Endothelial cell of umbilical vein (primary cell): ENCODE measurements around the gene TTC33. TPM values are rescaled to one million over a fixed set of nuclear protein-coding genes. Genes with fewer than 3 reads are reported as not detected.
A peak's percentile ranks its signal among the peaks of the same experiment; 100 is the strongest.

Source experiments
- BruUV-seq: library from RNA; stranded (reverse); fragments of 400-500 nt; replicated peaks from 2 replicates; lab custom pipeline; 2021; lab: Mats Ljungman, UMichigan
- CTCF ChIA-PET: fragments of 300-600, 350-600 bp; sonication (Branson Sonifier 250); formaldehyde crosslinking; loops from one replicate; lab custom pipeline; 2021; ENCODE audit warnings: antibody characterized with exemption, inconsistent platforms; lab: Charles Lee
- POLR2A ChIA-PET: fragments of 300-600, 350-600 bp; sonication (Branson Sonifier 250); formaldehyde crosslinking; loops from one replicate; lab custom pipeline; 2021; ENCODE audit warnings: antibody characterized with exemption, inconsistent platforms; lab: Charles Lee
- DNase-seq: peaks from one replicate; pipeline ENCODE4 v3.0.0-alpha.2; 2011; ENCODE audit warnings: low read depth, low spot score
- FAIRE-seq: peaks from 2 replicates; lab custom pipeline; 2011; peaks lifted over from hg19 to GRCh38; lab: Jason Lieb, UNC
- H2AFZ ChIP-seq: 2 replicates; pipeline ENCODE4 v1.6.0; 2012; ENCODE audit warnings: low read depth, low read length, control low read depth, inconsistent platforms
- H3K27ac ChIP-seq: 2 replicates; pipeline ENCODE4 v1.5.1; 2011; ENCODE audit warnings: low read depth, mild to moderate bottlenecking, control low read depth, low read length, moderate library complexity; ENCODE audit not compliant: insufficient read depth
- H3K27me3 ChIP-seq, 2 experiments: 2 replicates each; pipeline versions ENCODE4 v1.6.0 to v1.6.1; 2011; ENCODE audit warnings: low read length in 2 of 2, mixed read lengths in 1 of 2; ENCODE audit not compliant: control insufficient read depth in 2 of 2, insufficient read depth in 2 of 2
- H3K36me3 ChIP-seq, 2 experiments: 2 replicates in 1 of 2; 3 replicates in 1 of 2; pipeline ENCODE4 v1.5.1; 2011; ENCODE audit warnings: low read length in 2 of 2, mild to moderate bottlenecking in 1 of 2, moderate library complexity in 1 of 2; ENCODE audit not compliant: control insufficient read depth in 2 of 2, insufficient read depth in 2 of 2; ENCODE audit errors: extremely low read depth in 1 of 2
- H3K4me1 ChIP-seq: 3 replicates; pipeline ENCODE4 v1.5.1; 2011; ENCODE audit warnings: mild to moderate bottlenecking, low read length; ENCODE audit not compliant: control insufficient read depth, insufficient read depth; ENCODE audit errors: extremely low read depth
- H3K4me2 ChIP-seq: 2 replicates; pipeline ENCODE4 v1.6.1; 2011; ENCODE audit warnings: low read length, control low read depth, mixed read lengths; ENCODE audit not compliant: insufficient read depth
- H3K4me3 ChIP-seq, 3 experiments: fragments of 200-600 bp in 1 of 3; sonication (generic), shearing (Covaris generic) in 1 of 3; replicated peaks in 1 of 3; 2 replicates each; pipeline ENCODE4 v1.5.1; 2011 to 2016; ENCODE audit warnings: control low read depth in 3 of 3, low read length in 3 of 3, mild to moderate bottlenecking in 2 of 3, inconsistent platforms in 1 of 3, low read depth in 1 of 3, moderate library complexity in 1 of 3; ENCODE audit not compliant: insufficient read depth in 1 of 3
- H3K79me2 ChIP-seq: 2 replicates; pipeline ENCODE4 v1.6.0; 2012; ENCODE audit warnings: low read length, inconsistent platforms; ENCODE audit not compliant: control insufficient read depth, insufficient read depth
- H3K9ac ChIP-seq: replicated peaks from 2 replicates; pipeline ENCODE3; 2011; ENCODE audit warnings: low read length, control low read depth; ENCODE audit not compliant: insufficient read depth; ENCODE audit errors: extremely low read depth
- H3K9me1 ChIP-seq: replicated peaks from 3 replicates; pipeline ENCODE4 v1.6.0; 2011; ENCODE audit warnings: mild to moderate bottlenecking, low read length; ENCODE audit not compliant: control insufficient read depth, insufficient read depth; ENCODE audit errors: extremely low read depth
- H3K9me3 ChIP-seq: replicated peaks from 2 replicates; pipeline ENCODE4 v1.5.1; 2012; ENCODE audit warnings: low read length, inconsistent platforms; ENCODE audit not compliant: control insufficient read depth, insufficient read depth
- H4K20me1 ChIP-seq: replicated peaks from 2 replicates; pipeline ENCODE3; 2011; ENCODE audit warnings: mild to moderate bottlenecking, low read length; ENCODE audit not compliant: control insufficient read depth, insufficient read depth; ENCODE audit errors: extremely low read depth
- CTCF ChIP-seq, 2 donors: IDR thresholded peaks; 1 replicate in 1 of 2; 2 replicates in 1 of 2; pipeline ENCODE4 v1.5.1; 2011; ENCODE audit warnings: low read length in 2 of 2, mild to moderate bottlenecking in 2 of 2, moderate library complexity in 2 of 2, control low read depth in 1 of 2, inconsistent platforms in 1 of 2, low read depth in 1 of 2; ENCODE audit not compliant: insufficient read depth in 1 of 2; ENCODE audit errors: extremely low read depth in 1 of 2
- EZH2 ChIP-seq: IDR thresholded peaks from 2 replicates; pipeline ENCODE4 v1.6.1; 2012; ENCODE audit warnings: borderline replicate concordance, low read depth, mild to moderate bottlenecking, moderate library complexity, low read length, inconsistent platforms; ENCODE audit not compliant: severe bottlenecking
- FOS ChIP-seq: IDR thresholded peaks from 2 replicates; pipeline ENCODE4 v1.6.1; 2011; ENCODE audit warnings: mild to moderate bottlenecking, low read length, moderate library complexity, borderline replicate concordance; ENCODE audit not compliant: insufficient read depth
- JUN ChIP-seq: IDR thresholded peaks from 2 replicates; pipeline ENCODE4 v1.6.1; 2011; ENCODE audit warnings: borderline replicate concordance, low read depth; ENCODE audit not compliant: insufficient read length, insufficient read depth
- MAX ChIP-seq: IDR thresholded peaks from 2 replicates; pipeline ENCODE4 v1.6.1; 2011; ENCODE audit not compliant: insufficient read depth, insufficient read length
- MYC ChIP-seq: IDR thresholded peaks from one replicate; pipeline ENCODE4 v1.6.1; 2011; ENCODE audit warnings: mild to moderate bottlenecking, low read depth, low read length
- POLR2A ChIP-seq: IDR thresholded peaks from 2 replicates; pipeline ENCODE4 v1.6.1; 2012; ENCODE audit warnings: low read depth, mild to moderate bottlenecking, control low read depth, low read length
- POLR2AphosphoS5 ChIP-seq: IDR thresholded peaks from 2 replicates; pipeline ENCODE4 v1.6.1; 2012; ENCODE audit warnings: low read depth, mild to moderate bottlenecking, control low read depth, low read length, moderate library complexity; ENCODE audit not compliant: insufficient read depth
- dilution Hi-C: fragments of 300-500 bp; cut with MboI; formaldehyde crosslinking; loops from one replicate; pipeline ENCODE4 v1.15.0; 2019; ENCODE audit warnings: low sequenced_read_pairs; ENCODE audit not compliant: extremely low pct_ligation_motif_present
- intact Hi-C: fragments of 100-400 bp; cut with micrococcal nuclease; formaldehyde crosslinking; loops from one replicate; pipeline ENCODE4 v1.10.0; 2022
- polyA plus RNA-seq, 4 experiments: library from polyadenylated mRNA; depleted of rRNA in 3 of 4; stranded (reverse) in 3 of 4; unstranded in 1 of 4; fragments of >200 nt; gene quantifications; 2 replicates each; pipeline versions ENCODE4 v1.2.1 to v1.2.3, GENCODE V29; 2011 to 2012; ENCODE audit warnings: missing spikeins in 1 of 4
- total RNA-seq: library from RNA; stranded (reverse); gene quantifications from 2 replicates; pipeline ENCODE4 v1.2.3, GENCODE V29; 2021

TTC33 gene
- total and polyA plus RNA-seq, 2 donors (not counting 3 experiments of a cell fraction or from before 2014, with no cell fraction given), result 2.2 to 11.7 TPM

- Histone ChIP-seq H2AFZ (no peak overlapping the region), H3K9me3 (no peaks in the 10 kb centered on the region), H3K27me3 (no peaks in the 10 kb centered on the region), H3K36me3 (no peaks in the 10 kb centered on the region), H3K9me1 (no peaks in the 10 kb centered on the region), H4K20me1 (no peaks in the 10 kb centered on the region), H3K4me3 (no peak overlapping the region), H3K27ac (no peak overlapping the region), H3K79me2 (no peaks in the 10 kb centered on the region), H3K4me2 (no peak overlapping the region), H3K9ac (no peak overlapping the region), H3K4me1 (peaks cover 25% of the 10 kb centered on the region)
- intact Hi-C loops, result loop anchor here (5.0 to 10.0 kb wide), 2 partner anchors 505 to 602 kb away; no protein-coding TSS in a partner anchor
- no peak for FAIRE-seq
- DNase-seq, result no peak
- POLR2A ChIA-PET, result interaction anchor here (0.7 kb wide), 1 partner anchor 198 kb away, joined by 4 read pairs; no protein-coding TSS in a partner anchor
- BruUV-seq, result no TSS peak
- TF ChIP-seq JUN, result no peak
- peak; percentile 3 for TF ChIP-seq FOS
- dilution Hi-C loops, result no loop called here
- CTCF ChIA-PET, result interaction anchor here (1.2 kb wide), 1 partner anchor 64 kb away, joined by 3 read pairs; no protein-coding TSS in a partner anchor
Measured at GRCh38 chr5:40549616-40550015, 206.1 kb downstream of the TTC33 start.

- BruUV-seq, result no TSS peak
- Histone ChIP-seq H3K9ac (no peak overlapping the region), H3K9me3 (no peaks in the 10 kb centered on the region), H3K4me3 (no peak overlapping the region), H3K9me1 (no peaks in the 10 kb centered on the region), H3K4me1 (peaks cover 19% of the 10 kb centered on the region), H3K27ac (no peak overlapping the region), H3K27me3 (no peaks in the 10 kb centered on the region), H3K36me3 (no peaks in the 10 kb centered on the region), H2AFZ (no peak overlapping the region), H3K4me2 (no peak overlapping the region), H4K20me1 (no peaks in the 10 kb centered on the region), H3K79me2 (no peaks in the 10 kb centered on the region)
- ChIA-PET CTCF (no interaction called here), POLR2A (no interaction called here)
- dilution Hi-C loops, result no loop called here
- TF ChIP-seq MAX, result no peak
- TF ChIP-seq MYC, result no peak
- no peak for TF ChIP-seq CTCF (IDR thresholded peaks at IDR 0.05; ENCODE audit: extremely low read depth in 1 of 2, insufficient read depth in 1 of 2, low read depth in 1 of 2, low read length in 2 of 2)
- TF ChIP-seq FOS, result no peak
- TF ChIP-seq POLR2A, result no peak
- no peak for TF ChIP-seq POLR2AphosphoS5
- no peak for TF ChIP-seq EZH2
- no peak for TF ChIP-seq JUN
- intact Hi-C loops, result no loop called here
- FAIRE-seq, result no peak
- no peak for DNase-seq
Measured at GRCh38 chr5:40547994-40548575, 207.7 kb downstream of the TTC33 start.
